Measurements from ENCODE around the gene FIP1L1.
"Not testable (repeated sequence)": the region's sequence is repeated elsewhere in the genome, so short reads cannot be mapped to it uniquely, and the experiment has no call there.

Gene FIP1L1

GRCh38 chr4:53377319-53378170, at the start of gene FIP1L1:
Gene FIP1L1, plus strand, starts transcription at chr4:53377641. Its CDS starts 198 bp downstream, at chr4:53377839.
- peak; percentile 77 for DNase-seq (ENCODE audit: low read depth)

DNA sequence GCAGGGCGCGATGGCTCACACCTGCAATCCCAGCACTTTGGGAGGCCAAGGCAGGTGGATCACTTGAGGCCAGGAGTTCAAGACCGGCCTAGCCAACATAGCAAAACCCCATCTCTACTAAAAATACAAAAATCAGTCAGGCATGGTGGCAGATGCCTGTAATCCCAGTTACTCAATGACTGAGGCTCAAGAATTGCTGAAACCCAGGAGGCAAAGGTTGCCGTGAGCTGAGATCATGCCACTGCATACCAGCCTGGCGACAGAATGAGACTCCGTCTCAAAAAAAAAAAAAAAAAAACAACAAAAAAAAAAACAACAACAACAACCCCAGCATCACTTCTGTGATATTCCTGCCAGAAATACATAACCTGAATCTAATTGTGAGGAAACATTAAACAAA, 42.5 kb upstream of the FIP1L1 start:
- not testable (repeated sequence) for DNase-seq (ENCODE audit: low read depth)

DNA sequence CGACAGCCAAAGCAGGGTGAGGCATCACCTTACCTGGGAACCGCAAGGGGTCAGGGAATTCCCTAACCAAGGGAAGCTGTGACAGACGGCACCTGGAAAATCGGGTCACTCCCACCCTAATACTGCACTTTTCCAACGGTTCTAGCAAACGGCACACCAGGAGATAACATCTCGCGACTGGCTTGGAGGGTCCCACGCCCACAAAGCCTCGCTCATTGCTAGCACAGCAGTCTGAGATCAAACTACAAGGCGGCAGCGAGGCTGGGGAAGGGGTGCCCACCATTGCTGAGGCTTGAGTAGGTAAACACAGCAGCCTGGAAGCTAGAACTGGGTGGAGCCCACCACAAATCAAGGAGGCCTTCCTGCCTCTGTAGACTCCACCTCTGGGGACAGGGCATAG, 37.3 kb upstream of the FIP1L1 start:
- not testable (repeated sequence) for DNase-seq (ENCODE audit: low read depth)

GRCh38 chr4:53346392-53346791, 31.0 kb upstream of the FIP1L1 start:
- not testable (repeated sequence) for DNase-seq (ENCODE audit: low read depth)

DNA sequence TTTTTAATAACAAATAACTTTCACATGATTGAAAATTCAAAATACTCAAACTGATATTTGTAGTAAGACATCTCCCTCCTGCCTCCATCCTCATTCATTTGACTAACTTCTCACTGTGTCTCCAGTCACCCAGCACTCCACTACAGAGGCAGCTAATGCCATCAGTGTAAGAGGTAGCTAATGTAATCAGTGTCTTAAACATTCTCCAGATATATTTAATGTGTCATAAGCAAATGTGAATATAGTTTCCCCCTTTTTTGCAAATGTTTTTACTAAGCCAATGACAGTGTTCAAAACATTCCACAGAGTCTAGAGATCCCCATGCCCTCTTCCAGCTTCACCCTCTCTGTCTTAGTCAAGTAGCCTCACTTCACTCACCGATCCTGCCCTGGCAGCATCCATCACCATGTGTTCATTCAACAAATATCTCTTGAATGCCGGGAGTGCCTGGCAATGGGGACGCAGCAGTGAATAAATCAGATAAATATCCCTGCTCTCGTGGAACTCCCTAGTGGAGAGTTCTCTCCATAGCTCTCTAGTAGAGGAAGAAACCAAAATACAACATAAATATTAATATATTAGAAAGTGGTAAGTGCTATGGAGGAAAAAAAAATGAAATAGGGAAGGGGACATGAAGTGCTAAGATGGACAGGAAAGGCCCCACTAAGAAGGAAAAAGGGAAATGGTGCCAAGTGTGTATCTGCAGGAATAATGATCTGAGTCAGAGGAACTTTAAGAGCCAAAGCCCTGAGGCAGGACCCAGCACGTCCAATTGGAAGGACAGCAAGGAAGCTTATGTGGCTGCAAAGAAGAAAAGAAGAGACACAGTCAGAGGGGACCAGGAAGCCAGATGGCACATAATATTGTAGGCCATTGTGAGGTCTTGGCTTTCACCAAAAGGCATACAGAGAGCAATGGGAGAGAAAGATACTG, 30.3 kb upstream of the FIP1L1 start:
- peak; percentile 57 for DNase-seq (ENCODE audit: low read depth)

- DNase-seq (ENCODE audit: low read depth) = no peak
Measured at GRCh38 chr4:53348046-53348445, 29.4 kb upstream of the FIP1L1 start.

- DNase-seq (ENCODE audit: low read depth) = no peak
Measured at GRCh38 chr4:53349091-53349491, 28.4 kb upstream of the FIP1L1 start.

DNA sequence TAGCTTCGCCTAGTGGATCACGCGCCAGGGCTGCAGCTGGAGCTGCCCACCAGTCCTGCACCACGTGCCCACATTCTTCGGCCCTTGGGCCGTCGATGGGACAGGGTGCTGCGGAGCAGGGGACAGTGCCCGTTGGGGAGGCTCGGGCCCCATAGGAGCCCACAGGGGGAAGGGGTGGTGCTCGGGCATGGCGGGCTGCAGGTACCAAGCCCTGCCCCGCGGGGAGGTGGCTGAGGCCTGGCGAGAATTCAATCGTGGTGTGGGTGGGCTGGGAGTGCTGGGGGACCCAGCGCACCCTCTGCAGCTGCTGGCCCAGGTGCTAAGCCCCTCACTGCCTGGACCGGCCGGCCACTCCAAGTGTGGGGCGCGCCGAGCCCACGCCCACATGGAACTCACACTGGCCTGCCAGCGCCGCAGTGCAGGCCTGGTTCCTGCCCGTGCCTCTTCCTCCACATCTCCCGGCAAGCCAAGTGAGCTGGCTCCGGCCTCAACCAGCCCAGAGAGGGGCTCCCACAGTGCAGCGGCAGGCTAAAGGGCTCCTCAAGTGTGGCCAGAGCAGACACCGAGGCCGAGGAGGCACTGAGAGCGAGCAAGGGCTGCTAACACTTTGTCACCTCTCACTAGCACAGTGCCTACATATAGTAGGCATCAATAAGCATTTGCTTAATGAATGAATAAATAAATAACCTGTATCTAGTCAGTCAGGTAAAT, 23.3 kb upstream of the FIP1L1 start:
- no peak for DNase-seq (ENCODE audit: low read depth)

GRCh38 chr4:53355930-53356521, 21.4 kb upstream of the FIP1L1 start:
- no peak for DNase-seq (ENCODE audit: low read depth)

GRCh38 chr4:53361451-53361850, 16.0 kb upstream of the FIP1L1 start:
- no peak for DNase-seq (ENCODE audit: low read depth)

- DNase-seq (ENCODE audit: low read depth) = no peak
Measured at GRCh38 chr4:53362093-53362492, 15.3 kb upstream of the FIP1L1 start.

DNA sequence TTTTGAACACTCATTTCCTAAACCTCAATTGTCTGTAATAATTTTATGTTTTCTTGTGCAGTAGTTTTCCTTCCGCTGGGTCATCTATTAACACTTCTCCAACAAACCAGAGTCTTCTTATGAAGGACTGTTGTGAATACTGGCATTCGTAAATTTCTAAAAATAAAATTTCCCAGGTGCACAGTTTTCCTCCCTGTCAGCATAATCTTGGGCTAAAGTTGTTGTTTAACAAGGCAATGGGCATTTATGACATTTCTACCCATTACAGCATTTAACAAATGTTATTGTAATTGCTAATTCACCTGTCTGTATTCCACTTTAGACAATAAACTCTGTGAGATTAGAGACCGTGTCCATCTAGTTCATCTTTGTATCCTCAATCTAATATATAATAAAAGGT, 12.8 kb upstream of the FIP1L1 start:
- DNase-seq (ENCODE audit: low read depth) = no peak

DNA sequence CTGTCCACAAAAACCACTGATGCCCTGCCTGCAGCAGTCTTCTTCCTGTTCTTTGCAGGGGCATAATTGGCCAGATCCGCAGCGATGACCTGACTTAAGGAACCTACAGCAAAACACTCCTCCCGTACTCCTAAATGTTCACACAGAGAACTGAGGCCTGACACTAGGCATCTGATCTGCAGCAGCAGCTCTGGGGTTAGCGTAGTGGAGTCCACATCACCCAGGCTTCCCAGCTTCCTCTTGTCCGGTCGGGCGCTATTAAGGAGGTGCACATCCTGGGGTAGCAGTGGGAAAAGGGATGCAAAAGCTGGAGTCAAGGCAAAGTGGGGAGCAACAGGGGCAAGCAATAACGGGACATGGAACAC, 12.3 kb upstream of the FIP1L1 start:
- DNase-seq (ENCODE audit: low read depth) = no peak

- DNase-seq (ENCODE audit: low read depth) = peak; percentile 96
Measured at GRCh38 chr4:53365486-53366300, 11.7 kb upstream of the FIP1L1 start, which contains the start of gene SCFD2. Gene SCFD2, minus strand, starts transcription at chr4:53366061.

- DNase-seq (ENCODE audit: low read depth) = no peak
Measured at GRCh38 chr4:53366301-53366716, 11.1 kb upstream of the FIP1L1 start.

GRCh38 chr4:53367721-53368120, 9.7 kb upstream of the FIP1L1 start:
- DNase-seq (ENCODE audit: low read depth) = no peak

DNA sequence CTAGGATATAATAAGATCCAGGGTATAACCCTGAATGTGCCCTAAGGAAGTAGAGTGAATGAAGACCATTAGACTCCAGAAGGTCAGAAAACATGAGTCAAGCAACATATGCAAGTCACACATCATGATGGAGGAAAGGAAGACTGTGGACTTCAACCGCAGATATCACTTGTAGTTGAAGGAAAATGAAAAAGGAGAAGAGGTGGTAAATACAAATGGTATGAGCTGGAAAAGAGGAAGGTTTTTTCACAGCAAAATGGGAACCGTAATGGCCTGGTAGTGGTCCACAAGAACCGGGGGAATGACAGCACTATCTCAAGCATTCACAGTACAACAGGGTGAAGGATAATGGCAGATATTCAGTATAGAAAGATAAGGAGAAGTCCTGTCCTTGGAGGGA, 6.4 kb upstream of the FIP1L1 start:
- DNase-seq (ENCODE audit: low read depth) = no peak

DNA sequence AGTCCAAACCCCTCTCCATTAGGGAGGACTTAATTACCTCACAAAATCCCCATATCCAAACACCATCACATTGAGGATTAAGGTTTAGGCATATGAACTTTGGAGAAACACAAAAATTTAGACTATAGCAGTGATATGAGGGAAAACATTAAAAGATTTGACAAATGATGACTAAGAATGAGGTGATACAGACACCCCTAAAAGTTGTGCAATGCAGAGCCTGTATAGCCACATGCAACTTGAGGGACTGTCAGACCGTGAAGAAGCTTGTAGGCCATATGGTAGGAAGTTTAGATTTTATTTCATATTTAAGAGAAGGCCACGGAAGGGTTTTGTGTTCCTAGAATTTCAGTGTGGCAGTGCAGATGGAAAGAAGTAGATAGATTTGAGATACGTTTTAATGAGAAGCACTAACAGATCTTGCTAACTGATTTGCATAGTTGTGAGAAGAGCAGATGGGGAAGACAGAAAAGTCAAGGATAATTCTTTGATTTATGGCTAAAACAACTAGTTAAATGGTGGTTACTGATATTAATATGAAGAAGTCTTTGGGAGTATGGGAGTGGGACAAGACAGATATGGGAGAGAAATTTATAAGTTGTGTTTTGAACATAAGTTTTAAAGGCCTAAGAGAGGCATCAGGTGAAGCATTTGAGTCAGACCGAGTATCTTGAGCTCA, 5.5 kb upstream of the FIP1L1 start:
- no peak for DNase-seq (ENCODE audit: low read depth)

DNA sequence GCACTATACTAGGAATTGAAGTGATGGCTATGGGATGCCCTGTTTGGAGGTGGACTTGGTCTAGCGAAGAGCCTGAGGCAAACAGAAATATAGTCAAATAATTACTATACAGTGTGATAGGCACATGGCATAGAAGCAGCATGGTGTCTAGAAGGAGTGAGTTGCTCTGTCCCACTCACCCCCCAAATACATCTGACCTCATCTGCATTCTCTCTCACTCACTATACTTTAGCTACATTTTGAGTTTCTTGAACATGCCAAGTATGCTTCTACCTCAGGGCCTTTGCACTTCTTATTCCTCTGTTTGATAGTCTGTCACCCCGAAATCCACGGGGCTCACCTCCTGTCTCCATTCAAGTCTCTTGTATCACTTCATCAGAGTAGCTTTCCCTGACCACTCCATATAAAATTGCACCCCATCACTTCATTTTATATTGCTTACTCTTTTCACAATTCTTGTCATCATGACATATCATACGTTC, 2.6 kb upstream of the FIP1L1 start:
- no peak for DNase-seq (ENCODE audit: low read depth)

- DNase-seq (ENCODE audit: low read depth) = no peak
Measured at GRCh38 chr4:53376900-53377299, 541 bp upstream of the FIP1L1 start.
